NT2/D1 (cell line): ENCODE measurements around the gene CAV1.

ENCODE experiments used
- DNase-seq: peaks from one replicate; pipeline ENCODE4 v3.0.0-alpha.2; 2011; ENCODE audit warnings: low read depth, low spot score
- H3K27me3 ChIP-seq: 2 replicates; pipeline ENCODE4 v1.6.0; 2011; ENCODE audit warnings: mild to moderate bottlenecking; ENCODE audit not compliant: insufficient read length, insufficient read depth
- H3K36me3 ChIP-seq: 2 replicates; pipeline ENCODE4 v1.6.1; 2011; ENCODE audit warnings: mild to moderate bottlenecking, low read length, mixed read lengths; ENCODE audit not compliant: insufficient read depth, insufficient read length
- H3K4me1 ChIP-seq: 2 replicates; pipeline ENCODE4 v1.5.1; 2011; ENCODE audit not compliant: insufficient read depth, insufficient read length
- H3K4me3 ChIP-seq: 2 replicates; pipeline ENCODE4 v1.5.1; 2011; ENCODE audit warnings: low read depth; ENCODE audit not compliant: insufficient read length
- H3K9ac ChIP-seq: 2 replicates; pipeline ENCODE4 v1.6.0; 2011; ENCODE audit warnings: low read depth; ENCODE audit not compliant: insufficient read length
- H3K9me3 ChIP-seq: 2 replicates; pipeline ENCODE4 v1.5.1; 2011; ENCODE audit warnings: mild to moderate bottlenecking, low read length; ENCODE audit not compliant: insufficient read depth
- SUZ12 ChIP-seq: IDR thresholded peaks from 2 replicates; pipeline ENCODE4 v1.6.1; 2011; ENCODE audit not compliant: insufficient read length, insufficient read depth; ENCODE audit errors: extremely low read depth
- YY1 ChIP-seq: IDR thresholded peaks from 2 replicates; pipeline ENCODE4 v1.6.1; 2011; ENCODE audit not compliant: insufficient read length, insufficient read depth
- ZNF274 ChIP-seq: IDR thresholded peaks from 2 replicates; pipeline ENCODE4 v1.6.1; 2011; ENCODE audit warnings: mild to moderate bottlenecking, low read depth, low read length

CAV1 gene

DNA sequence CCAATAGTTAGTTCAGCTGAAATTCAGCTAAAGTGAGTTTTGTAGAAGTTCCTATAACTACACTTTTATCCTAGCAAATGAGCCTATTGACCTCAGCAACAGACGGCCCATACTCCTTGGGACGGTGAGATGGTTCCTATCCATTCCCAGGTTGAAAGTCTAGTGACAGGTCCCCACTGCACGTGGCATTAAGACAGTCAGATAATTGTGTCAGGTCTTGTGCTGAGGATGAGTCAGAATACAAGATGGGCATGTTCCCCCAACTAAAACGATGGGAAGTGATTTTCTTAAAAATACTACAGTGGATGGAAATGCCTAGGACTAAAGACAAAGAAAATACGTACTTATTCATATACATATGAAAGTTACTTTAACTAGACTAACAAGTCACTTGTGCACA, 2.1 kb downstream of the CAV1 start:
- TF ChIP-seq ZNF274, result no peak
- TF ChIP-seq SUZ12, result no peak
- TF ChIP-seq YY1, result no peak
- Histone ChIP-seq H3K4me3 (peak overlapping the region; percentile 68), H3K9me3 (no peaks in the 10 kb centered on the region), H3K36me3 (peaks cover 36% of the 10 kb centered on the region), H3K4me1 (no peaks in the 10 kb centered on the region), H3K9ac (peak overlapping the region; percentile 36), H3K27me3 (no peaks in the 10 kb centered on the region)
- no peak for DNase-seq

DNA sequence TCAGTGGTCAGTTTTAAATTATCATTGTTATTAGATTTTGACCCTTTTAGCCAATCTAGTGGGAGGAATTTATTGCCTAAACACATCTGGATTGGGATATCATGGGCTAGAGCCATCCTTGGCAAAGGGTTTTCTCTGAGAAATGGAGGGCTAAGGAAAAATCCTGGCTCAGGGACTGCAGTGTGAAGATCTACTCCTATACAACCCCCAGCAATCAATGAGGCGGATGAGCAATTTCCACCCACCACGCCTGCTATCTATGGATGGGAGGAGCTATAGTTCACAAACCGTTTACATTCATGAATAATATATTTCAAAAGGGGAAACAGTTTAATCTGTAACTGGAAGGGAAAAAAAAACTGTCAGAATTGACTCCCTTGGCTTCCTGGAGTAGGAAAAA, 2.7 kb downstream of the CAV1 start:
- no peak for DNase-seq
- no peaks in the 10 kb centered on the region for H3K9me3 ChIP-seq
- H3K36me3 ChIP-seq, result peaks cover 43% of the 10 kb centered on the region
- no peaks in the 10 kb centered on the region for H3K4me1 ChIP-seq
- no peaks in the 10 kb centered on the region for H3K27me3 ChIP-seq
- no peak overlapping the region for H3K9ac ChIP-seq
- no peak overlapping the region for H3K4me3 ChIP-seq
- TF ChIP-seq ZNF274, result no peak
- TF ChIP-seq YY1, result no peak
- no peak for TF ChIP-seq SUZ12

DNA sequence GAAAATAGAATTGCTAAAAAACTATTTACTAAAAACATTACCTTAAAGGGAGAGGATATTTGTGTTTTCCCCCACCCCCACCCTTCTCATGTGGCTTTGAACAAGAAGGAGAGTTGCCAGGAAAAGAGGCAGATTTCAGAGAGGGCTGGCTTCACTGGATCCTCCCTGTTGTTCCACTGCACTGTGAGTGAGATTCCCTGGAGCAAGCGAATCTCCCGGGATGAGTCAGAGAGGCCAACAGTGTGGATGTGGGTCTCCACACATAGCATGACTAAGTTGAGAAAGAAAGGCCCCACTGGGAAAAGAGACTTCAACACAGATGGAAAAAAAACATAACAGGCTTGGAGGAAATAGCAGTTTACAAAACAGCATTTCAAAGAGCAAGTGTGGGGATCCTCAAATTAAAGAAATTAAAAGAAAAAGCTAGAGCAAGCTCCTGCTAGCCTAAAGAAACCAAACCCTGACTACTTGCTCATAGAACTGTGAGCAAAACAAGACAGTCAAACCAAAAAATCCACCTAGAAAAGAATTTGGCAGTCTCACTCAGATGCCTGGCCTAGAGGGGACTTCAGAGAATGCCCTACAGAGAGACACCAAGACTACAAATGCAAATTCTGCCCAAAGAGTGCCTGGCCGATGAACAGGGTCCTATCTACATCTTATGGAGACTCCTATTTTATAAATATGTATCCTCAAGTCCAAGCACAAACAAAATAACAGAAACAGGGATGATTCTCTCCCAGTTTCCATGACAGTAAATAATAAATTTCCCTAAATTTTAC, 3.4 kb downstream of the CAV1 start:
- H3K4me3 ChIP-seq, result no peak overlapping the region
- H3K36me3 ChIP-seq, result peaks cover 47% of the 10 kb centered on the region

DNA sequence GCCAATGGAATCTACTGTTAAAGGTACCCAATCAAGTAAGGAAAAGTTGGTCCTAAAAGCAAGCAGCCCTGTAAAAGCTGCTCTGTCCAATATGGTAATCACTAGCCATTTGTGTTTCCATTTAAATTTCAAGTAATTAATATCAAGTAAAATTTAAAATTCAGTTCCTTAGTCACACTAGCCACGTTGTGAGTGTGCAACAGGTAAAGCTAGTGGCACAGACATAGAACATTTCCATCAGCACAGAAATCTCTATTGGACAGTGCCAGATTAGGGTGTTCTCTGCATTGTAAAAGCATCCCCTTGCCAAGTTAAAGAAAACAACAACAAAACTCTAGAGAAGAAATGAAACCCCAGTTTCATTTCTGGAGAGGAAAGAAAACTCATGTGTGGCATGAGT, 4.4 kb downstream of the CAV1 start:
- Histone ChIP-seq H3K4me1 (no peaks in the 10 kb centered on the region), H3K9me3 (no peaks in the 10 kb centered on the region), H3K27me3 (no peaks in the 10 kb centered on the region), H3K4me3 (no peak overlapping the region), H3K9ac (no peak overlapping the region), H3K36me3 (peaks cover 47% of the 10 kb centered on the region)
- no peak for DNase-seq
- no peak for TF ChIP-seq SUZ12
- TF ChIP-seq YY1, result no peak
- TF ChIP-seq ZNF274, result no peak

More for the DNA sequence above, 3.4 kb downstream of the CAV1 start:
- Histone ChIP-seq H3K9me3 (no peaks in the 10 kb centered on the region), H3K9ac (no peak overlapping the region), H3K4me1 (no peaks in the 10 kb centered on the region), H3K27me3 (no peaks in the 10 kb centered on the region)
- DNase-seq, result no peak
- TF ChIP-seq YY1 (no peak), SUZ12 (no peak), ZNF274 (no peak)

DNA sequence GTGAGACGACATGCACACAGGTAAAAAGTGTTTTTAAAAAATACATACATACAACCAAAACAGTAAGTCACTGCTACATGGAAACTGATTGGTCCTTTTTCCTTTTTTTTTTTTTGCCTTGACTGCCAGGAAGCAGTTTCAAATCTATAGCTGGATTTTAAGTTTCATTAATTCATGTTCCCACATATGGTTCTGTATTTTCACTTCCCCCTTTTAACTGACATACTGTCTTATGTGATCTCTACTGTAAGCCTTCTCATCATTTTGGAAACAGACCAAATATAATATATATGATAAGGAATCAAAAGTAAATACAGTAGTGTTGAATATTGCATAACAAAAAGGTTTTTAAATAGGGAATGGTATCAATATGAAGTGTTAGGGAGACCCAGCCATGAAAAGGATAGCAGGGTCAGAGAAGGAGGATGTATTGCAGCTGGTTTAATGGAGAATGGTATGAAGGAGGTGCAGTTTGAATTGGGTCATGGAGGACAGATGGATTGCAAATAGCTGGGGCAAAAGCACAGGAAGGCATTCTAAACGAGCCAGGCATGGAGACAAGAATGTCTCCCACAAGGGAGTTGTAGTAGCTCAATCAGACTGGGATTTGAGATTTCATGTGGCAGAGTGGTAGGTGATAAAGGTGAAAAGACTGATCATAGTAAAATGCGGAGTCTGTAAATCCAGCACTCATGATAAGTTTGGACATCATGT, 5.4 kb downstream of the CAV1 start:
- Histone ChIP-seq H3K4me1 (no peaks in the 10 kb centered on the region), H3K4me3 (no peak overlapping the region), H3K9me3 (no peaks in the 10 kb centered on the region), H3K9ac (no peak overlapping the region), H3K27me3 (no peaks in the 10 kb centered on the region), H3K36me3 (peaks cover 55% of the 10 kb centered on the region)
- no peak for DNase-seq
- TF ChIP-seq YY1, result no peak
- TF ChIP-seq ZNF274, result no peak
- no peak for TF ChIP-seq SUZ12

DNA sequence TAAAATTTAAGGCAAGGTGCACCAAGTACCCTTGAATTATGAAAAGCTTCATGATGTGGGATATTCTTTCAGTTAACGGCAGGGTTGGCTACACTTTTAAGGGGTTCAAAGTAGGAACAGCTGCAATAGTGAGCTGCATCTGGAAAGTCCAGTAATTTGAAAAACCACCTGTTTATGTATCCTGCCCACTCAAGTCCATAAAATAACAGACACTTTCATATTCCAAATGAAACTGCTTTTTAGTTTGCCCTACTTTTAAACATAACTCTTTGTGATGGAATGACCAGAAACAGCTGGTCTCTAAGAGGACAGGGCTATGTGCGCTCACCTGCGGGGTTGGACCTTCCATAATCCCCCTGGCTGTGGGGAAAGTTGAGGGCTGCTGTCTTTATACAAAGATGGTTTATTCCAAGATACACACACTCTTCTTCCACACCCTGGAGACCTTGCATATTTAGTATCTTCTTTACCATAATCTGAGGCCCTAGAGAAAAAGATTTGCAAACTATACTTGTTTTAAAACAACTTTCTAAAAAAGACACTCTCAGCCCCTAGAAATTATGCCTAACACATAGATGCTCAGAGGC, 7.4 kb downstream of the CAV1 start:
- H3K36me3 ChIP-seq, result peaks cover 65% of the 10 kb centered on the region
- no peak for TF ChIP-seq YY1
- TF ChIP-seq SUZ12, result no peak
- TF ChIP-seq ZNF274, result no peak
- no peaks in the 10 kb centered on the region for H3K9me3 ChIP-seq
- H3K27me3 ChIP-seq, result no peaks in the 10 kb centered on the region
- H3K4me1 ChIP-seq, result no peaks in the 10 kb centered on the region
- no peak overlapping the region for H3K9ac ChIP-seq
- no peak overlapping the region for H3K4me3 ChIP-seq
- no peak for DNase-seq

DNA sequence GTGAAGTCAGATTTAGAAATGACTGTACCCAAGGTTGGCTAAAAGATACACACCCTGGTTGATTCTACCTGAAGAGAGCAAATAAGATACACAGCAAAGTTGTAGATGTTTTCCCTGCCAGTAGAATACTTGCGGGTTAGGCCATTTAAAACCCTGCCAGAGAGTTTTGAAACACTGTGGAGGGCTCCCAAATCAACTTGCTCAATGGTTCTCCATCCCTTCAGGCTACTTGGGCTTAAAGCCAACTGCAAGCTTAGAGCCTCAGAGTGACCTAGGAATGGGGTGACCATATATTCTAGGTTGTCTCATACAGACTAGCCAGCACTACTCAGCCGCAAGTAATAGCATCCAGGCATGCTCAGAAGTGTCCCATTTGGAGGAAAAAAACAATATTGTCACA, 10.0 kb downstream of the CAV1 start:
- TF ChIP-seq YY1, result no peak
- no peaks in the 10 kb centered on the region for H3K27me3 ChIP-seq
- H3K9ac ChIP-seq, result no peak overlapping the region
- H3K4me3 ChIP-seq, result no peak overlapping the region
- no peak for DNase-seq
- peaks cover 74% of the 10 kb centered on the region for H3K36me3 ChIP-seq
- H3K4me1 ChIP-seq, result no peaks in the 10 kb centered on the region
- no peaks in the 10 kb centered on the region for H3K9me3 ChIP-seq
